Astrocyte (in vitro differentiated cells and primary cell): ENCODE data around the gene SSU72. TPM values are rescaled to one million over a fixed set of nuclear protein-coding genes. Genes with fewer than 3 reads are reported as not detected.

Experiments
- DNase-seq: peaks from one replicate; pipeline ENCODE4 v3.0.0-alpha.2; 2010; ENCODE audit warnings: low read depth
- FAIRE-seq: peaks from 2 replicates; lab custom pipeline; 2011; peaks lifted over from hg19 to GRCh38; lab: Jason Lieb, UNC
- H2AFZ ChIP-seq: 2 replicates; pipeline ENCODE4 v1.6.0; 2012; ENCODE audit warnings: low read depth, low read length, inconsistent platforms
- H3K27ac ChIP-seq: 2 replicates; pipeline ENCODE4 v1.5.1; 2011; ENCODE audit warnings: low read depth, low read length, inconsistent platforms
- H3K27me3 ChIP-seq: 2 replicates; pipeline ENCODE4 v1.6.0; 2011; ENCODE audit warnings: low read length, inconsistent platforms; ENCODE audit not compliant: insufficient read depth
- H3K36me3 ChIP-seq: 2 replicates; pipeline ENCODE4 v1.5.1; 2011; ENCODE audit warnings: low read length, inconsistent platforms; ENCODE audit not compliant: insufficient read depth
- H3K4me1 ChIP-seq: 2 replicates; pipeline ENCODE4 v1.5.1; 2011; ENCODE audit warnings: low read length, inconsistent platforms; ENCODE audit not compliant: insufficient read depth
- H3K4me2 ChIP-seq: 2 replicates; pipeline ENCODE4 v1.6.0; 2012; ENCODE audit warnings: low read length, inconsistent platforms
- H3K4me3 ChIP-seq: 2 replicates; pipeline ENCODE4 v1.5.1; 2011; ENCODE audit warnings: low read depth, mild to moderate bottlenecking, low read length, inconsistent platforms; ENCODE audit not compliant: insufficient read depth
- H3K79me2 ChIP-seq: 2 replicates; pipeline ENCODE4 v1.6.0; 2012; ENCODE audit warnings: mild to moderate bottlenecking, low read length, inconsistent platforms; ENCODE audit not compliant: insufficient read depth
- H3K9ac ChIP-seq: 2 replicates; pipeline ENCODE4 v1.6.0; 2012; ENCODE audit warnings: mild to moderate bottlenecking, low read length, inconsistent platforms
- H3K9me3 ChIP-seq: 2 replicates; pipeline ENCODE4 v1.5.1; 2012; ENCODE audit warnings: low read depth, mild to moderate bottlenecking, low read length, inconsistent platforms; ENCODE audit not compliant: insufficient read depth
- H4K20me1 ChIP-seq: 2 replicates; pipeline ENCODE4 v1.6.0; 2012; ENCODE audit warnings: low read length, inconsistent platforms; ENCODE audit not compliant: insufficient read depth
- H3K27ac Mint-ChIP-seq: one replicate; pipeline ENCODE4 v1.8.0; 2021; ENCODE audit warnings: mild to moderate bottlenecking, mixed read lengths; ENCODE audit not compliant: unreplicated experiment
- H3K27me3 Mint-ChIP-seq: one replicate; pipeline ENCODE4 v1.8.0; 2021; ENCODE audit warnings: low read depth, mixed read lengths; ENCODE audit not compliant: unreplicated experiment
- H3K36me3 Mint-ChIP-seq: one replicate; pipeline ENCODE4 v1.8.0; 2021; ENCODE audit warnings: low read depth, mixed read lengths; ENCODE audit not compliant: unreplicated experiment
- H3K4me1 Mint-ChIP-seq: one replicate; pipeline ENCODE4 v1.8.0; 2021; ENCODE audit warnings: low read depth, mixed read lengths; ENCODE audit not compliant: unreplicated experiment
- H3K4me3 Mint-ChIP-seq: one replicate; pipeline ENCODE4 v1.8.0; 2021; ENCODE audit warnings: mild to moderate bottlenecking, moderate library complexity, mixed read lengths; ENCODE audit not compliant: unreplicated experiment
- H3K9me3 Mint-ChIP-seq: one replicate; pipeline ENCODE4 v1.8.0; 2021; ENCODE audit warnings: mild to moderate bottlenecking, mixed read lengths; ENCODE audit not compliant: unreplicated experiment
- CTCF ChIP-seq: IDR thresholded peaks from 2 replicates; pipeline ENCODE4 v1.5.1; 2011; ENCODE audit warnings: low read depth, mild to moderate bottlenecking, inconsistent platforms, low read length, moderate library complexity; ENCODE audit not compliant: insufficient read depth
- EZH2 ChIP-seq: IDR thresholded peaks from 2 replicates; pipeline ENCODE4 v1.6.1; 2012; ENCODE audit warnings: mild to moderate bottlenecking, low read length, inconsistent platforms; ENCODE audit not compliant: insufficient read depth
- total RNA-seq: library from RNA; stranded (reverse); gene quantifications from 2 replicates; pipeline ENCODE4 v1.2.1, GENCODE V29; 2021

SSU72 gene
- total RNA-seq, 1 donor from 2014 or later, result 145 TPM

GRCh38 chr1:1542766-1543705 lies 31.6 kb downstream of the SSU72 start:
- H3K9me3 Mint-ChIP-seq, result no peaks in the 10 kb centered on the region
- H4K20me1 ChIP-seq, result peaks cover 28% of the 10 kb centered on the region
- FAIRE-seq (no peak), DNase-seq (no peak)
- H3K4me3 Mint-ChIP-seq, result no peak overlapping the region
- H3K27ac Mint-ChIP-seq, result no peak overlapping the region
- H3K4me3 ChIP-seq, result no peak overlapping the region
- peaks cover 1% of the 10 kb centered on the region for H3K36me3 ChIP-seq
- no peak overlapping the region for H3K9ac ChIP-seq
- H3K79me2 ChIP-seq, result peaks cover 15% of the 10 kb centered on the region
- no peaks in the 10 kb centered on the region for H3K27me3 ChIP-seq
- no peak for TF ChIP-seq EZH2
- TF ChIP-seq CTCF, result no peak
- no peaks in the 10 kb centered on the region for H3K9me3 ChIP-seq
- H3K4me2 ChIP-seq, result no peak overlapping the region
- H3K4me1 ChIP-seq, result peaks cover 13% of the 10 kb centered on the region
- no peak overlapping the region for H3K27ac ChIP-seq
- H2AFZ ChIP-seq, result no peak overlapping the region
- H3K27me3 Mint-ChIP-seq, result no peaks in the 10 kb centered on the region
- peaks cover 4% of the 10 kb centered on the region for H3K4me1 Mint-ChIP-seq
- H3K36me3 Mint-ChIP-seq, result peaks cover 11% of the 10 kb centered on the region

- TF ChIP-seq EZH2, result no peak
- no peak for TF ChIP-seq CTCF
- no peaks in the 10 kb centered on the region for H3K27me3 Mint-ChIP-seq
- H3K36me3 ChIP-seq, result peaks cover 8% of the 10 kb centered on the region
- no peak overlapping the region for H3K4me2 ChIP-seq
- H3K27ac Mint-ChIP-seq, result no peak overlapping the region
- no peak for DNase-seq
- no peaks in the 10 kb centered on the region for H3K27me3 ChIP-seq
- FAIRE-seq, result no peak
- no peak overlapping the region for H3K4me3 ChIP-seq
- H3K79me2 ChIP-seq, result peaks cover 24% of the 10 kb centered on the region
- no peaks in the 10 kb centered on the region for H3K9me3 Mint-ChIP-seq
- H3K4me3 Mint-ChIP-seq, result peak overlapping the region; percentile 75
- H3K36me3 Mint-ChIP-seq, result peaks cover 11% of the 10 kb centered on the region
- H3K4me1 Mint-ChIP-seq, result peaks cover 4% of the 10 kb centered on the region
- H3K4me1 ChIP-seq, result peaks cover 13% of the 10 kb centered on the region
- no peak overlapping the region for H2AFZ ChIP-seq
- no peak overlapping the region for H3K9ac ChIP-seq
- no peak overlapping the region for H3K27ac ChIP-seq
- H4K20me1 ChIP-seq, result peaks cover 37% of the 10 kb centered on the region
- no peaks in the 10 kb centered on the region for H3K9me3 ChIP-seq
Measured at GRCh38 chr1:1541956-1542765, 32.5 kb downstream of the SSU72 start.
